GM12865 (cell line): Measurements from ENCODE around the gene CHMP4B.
A peak's percentile ranks its signal among the peaks of the same experiment; 100 is the strongest.

Experiments used
- DNase-seq: peaks from one replicate; pipeline ENCODE4 v3.0.0; 2010; ENCODE audit warnings: low read depth
- H3K4me3 ChIP-seq: 2 replicates; pipeline ENCODE4 v1.5.1; 2011; ENCODE audit warnings: mild to moderate bottlenecking, low read depth, low read length, control low read depth
- CTCF ChIP-seq: IDR thresholded peaks from 2 replicates; pipeline ENCODE4 v1.5.1; 2011; ENCODE audit warnings: low read length, control low read depth, low read depth, inconsistent platforms; ENCODE audit not compliant: insufficient read depth; ENCODE audit errors: missing control alignments

Gene CHMP4B

DNA sequence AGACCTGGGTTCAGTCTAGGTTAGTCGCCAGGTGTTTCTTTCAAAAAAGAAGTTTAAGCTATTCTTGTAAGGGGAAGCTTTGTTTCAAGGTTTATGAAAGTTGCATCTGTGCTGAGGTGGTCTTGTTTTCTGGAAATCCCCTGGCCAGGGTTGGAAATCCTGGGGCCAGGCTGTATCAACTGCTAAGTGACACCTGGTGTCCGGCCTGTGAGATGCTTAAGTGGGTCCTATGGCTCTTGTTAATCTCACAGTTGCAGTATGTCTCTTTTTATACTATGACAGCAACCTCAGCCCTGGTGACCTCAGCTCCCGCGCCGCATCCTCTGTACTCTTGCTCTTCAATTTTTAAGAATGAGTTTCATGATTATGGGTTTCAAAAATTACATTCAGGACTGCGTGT, 72.0 kb downstream of the CHMP4B start:
- DNase-seq: peak; percentile 97
- H3K4me3 ChIP-seq: peak overlapping the region; percentile 32
- TF ChIP-seq CTCF: no peak

GRCh38 chr20:33884633-33885032, 73.5 kb downstream of the CHMP4B start:
- DNase-seq: no peak
- H3K4me3 ChIP-seq: no peak overlapping the region
- TF ChIP-seq CTCF: no peak

- no peak overlapping the region for H3K4me3 ChIP-seq
- TF ChIP-seq CTCF: no peak
- DNase-seq: no peak
Observed at GRCh38 chr20:33889312-33889711, 78.2 kb downstream of the CHMP4B start.

GRCh38 chr20:33890557-33890956, 79.4 kb downstream of the CHMP4B start:
- DNase-seq: no peak
- no peak for TF ChIP-seq CTCF
- no peak overlapping the region for H3K4me3 ChIP-seq

- no peak for DNase-seq
- H3K4me3 ChIP-seq: no peak overlapping the region
- no peak for TF ChIP-seq CTCF
Observed at GRCh38 chr20:33893314-33893713, 82.2 kb downstream of the CHMP4B start.

DNA sequence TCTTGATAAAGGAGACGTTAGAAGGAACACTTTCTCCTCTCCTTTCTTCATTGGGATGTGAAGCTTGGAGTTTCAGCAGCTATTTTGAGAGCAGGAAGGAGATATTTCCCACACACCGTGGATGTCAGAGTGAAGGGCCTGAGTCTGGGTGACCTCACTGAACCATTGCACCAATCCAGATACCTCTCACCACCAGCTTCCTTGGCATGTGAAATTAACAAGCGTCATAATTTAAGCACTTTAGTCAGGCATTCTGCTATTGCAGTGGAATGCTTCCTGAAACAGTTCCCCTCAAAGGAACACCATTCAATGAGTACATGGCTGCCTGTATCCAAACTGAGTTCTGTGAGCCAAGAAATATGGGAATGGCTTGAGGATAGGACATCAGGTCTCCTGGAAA, 83.7 kb downstream of the CHMP4B start:
- no peak for TF ChIP-seq CTCF
- no peak overlapping the region for H3K4me3 ChIP-seq
- DNase-seq: no peak

- TF ChIP-seq CTCF: no peak
- no peak overlapping the region for H3K4me3 ChIP-seq
- DNase-seq: no peak
Observed at GRCh38 chr20:33896509-33896908, 85.4 kb downstream of the CHMP4B start.
